ENCODE results near the gene CHST12.
"Not testable (repeated sequence)": the region's sequence is repeated elsewhere in the genome, so short reads cannot be mapped to it uniquely, and the experiment has no call there.

Gene CHST12

GRCh38 chr7:2437537-2438148 lies 34.2 kb downstream of the CHST12 start:
- DNase-seq, result no peak

GRCh38 chr7:2438186-2438585 lies 34.8 kb downstream of the CHST12 start:
- no peak for DNase-seq

- no peak for DNase-seq
Observed at GRCh38 chr7:2438775-2439174, 35.4 kb downstream of the CHST12 start.

GRCh38 chr7:2440608-2441245 lies 37.3 kb downstream of the CHST12 start:
- no peak for DNase-seq

GRCh38 chr7:2441430-2442058 lies 38.1 kb downstream of the CHST12 start:
- no peak for DNase-seq

GRCh38 chr7:2443491-2443890 lies 40.1 kb downstream of the CHST12 start:
- no peak for DNase-seq

GRCh38 chr7:2444476-2444875 lies 41.1 kb downstream of the CHST12 start:
- no peak for DNase-seq

GRCh38 chr7:2445047-2445446 lies 41.6 kb downstream of the CHST12 start:
- no peak for DNase-seq

GRCh38 chr7:2445898-2446555 lies 42.6 kb downstream of the CHST12 start:
- DNase-seq, result no peak

- DNase-seq, result no peak
Observed at GRCh38 chr7:2446676-2447075, 43.3 kb downstream of the CHST12 start.

- DNase-seq, result no peak
Observed at GRCh38 chr7:2450198-2451107, 47.0 kb downstream of the CHST12 start.

- DNase-seq, result peak; percentile 20 to 90
Observed at GRCh38 chr7:2451171-2452073, 48.0 kb downstream of the CHST12 start.

GRCh38 chr7:2452074-2452507 lies 48.7 kb downstream of the CHST12 start:
- no peak for DNase-seq

GRCh38 chr7:2452643-2453270 lies 49.3 kb downstream of the CHST12 start:
- no peak for DNase-seq

GRCh38 chr7:2453849-2454248 lies 50.4 kb downstream of the CHST12 start:
- DNase-seq, result not testable (repeated sequence)

GRCh38 chr7:2459674-2460073 lies 56.3 kb downstream of the CHST12 start:
- DNase-seq, result no peak

- DNase-seq, result no peak
Observed at GRCh38 chr7:2460188-2460587, 56.8 kb downstream of the CHST12 start.

- no peak for DNase-seq
Observed at GRCh38 chr7:2460641-2461040, 57.2 kb downstream of the CHST12 start.

GRCh38 chr7:2461268-2462026 lies 58.0 kb downstream of the CHST12 start:
- DNase-seq, result no peak

- DNase-seq, result no peak
Observed at GRCh38 chr7:2462731-2463130, 59.3 kb downstream of the CHST12 start.
